ENCODE measurements around the gene CFAP221.

CFAP221 gene

DNA sequence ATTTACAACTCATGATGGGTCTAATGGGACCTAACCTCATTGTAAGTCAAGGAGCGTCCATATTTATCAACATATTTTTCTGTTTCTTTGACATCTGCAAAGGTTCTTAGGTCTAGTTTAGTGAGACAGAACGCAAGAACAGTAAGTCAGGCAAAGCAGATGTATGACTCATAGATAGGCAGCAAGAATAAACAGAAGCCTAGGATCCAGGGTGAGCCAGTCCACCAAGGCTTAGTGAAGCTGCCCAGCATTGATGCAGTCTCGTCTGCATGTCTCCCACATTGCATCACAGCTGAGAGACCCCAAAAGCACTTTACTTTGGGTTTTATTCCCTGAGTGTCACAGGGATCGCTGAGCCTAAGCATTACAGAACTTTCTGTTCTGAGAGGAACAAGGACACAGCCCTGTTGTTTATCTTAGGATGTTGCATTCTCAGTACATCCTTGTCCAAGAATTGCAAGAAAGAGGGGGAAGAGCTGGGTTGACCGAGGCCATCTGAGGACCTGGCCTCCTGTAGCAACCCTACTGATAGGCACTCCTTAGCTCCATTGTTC is 105.2 kb downstream of the CFAP221 start:
- no peak overlapping the region for H3K4me3 ChIP-seq (ENCODE audit: low read depth, low read length)
- TF ChIP-seq CTCF (conservative IDR thresholded peaks at IDR 0.05; ENCODE audit: low read depth, low read length) = no peak
- peak; percentile 75 for DNase-seq (ENCODE audit: low read depth)

- TF ChIP-seq CTCF (conservative IDR thresholded peaks at IDR 0.05; ENCODE audit: low read depth, low read length) = no peak
- DNase-seq (ENCODE audit: low read depth) = peak; percentile 64
- H3K4me3 ChIP-seq (ENCODE audit: low read depth, low read length) = no peak overlapping the region
Measured at GRCh38 chr2:119650206-119650605, 106.0 kb downstream of the CFAP221 start.

DNA sequence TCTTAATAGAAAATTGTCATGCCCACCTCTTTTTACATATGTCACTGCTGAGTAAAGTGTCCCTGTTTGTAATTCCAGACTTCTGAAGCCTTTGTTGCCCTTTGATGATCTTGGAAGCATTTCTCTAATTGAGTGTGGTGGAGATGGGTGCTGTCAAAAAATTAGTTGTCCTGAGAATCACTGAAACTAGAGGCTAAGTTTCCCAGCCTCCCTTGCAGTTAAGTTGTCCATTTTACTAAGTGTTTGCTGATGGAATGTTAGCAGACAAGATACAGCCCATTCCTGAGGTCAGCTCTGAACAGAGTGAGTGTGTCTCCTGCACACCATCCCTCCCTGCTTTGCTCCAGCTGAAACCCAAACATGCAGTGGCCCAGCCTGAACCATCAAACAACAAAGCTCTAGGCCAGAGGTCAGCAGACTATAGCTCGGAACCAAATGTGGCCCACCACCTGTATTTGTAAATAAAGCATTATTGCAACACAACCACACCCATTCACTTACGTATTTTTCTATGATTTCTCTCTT is 106.7 kb downstream of the CFAP221 start:
- no peak for TF ChIP-seq CTCF (conservative IDR thresholded peaks at IDR 0.05; ENCODE audit: low read depth, low read length)
- DNase-seq (ENCODE audit: low read depth) = peak; percentile 31
- no peak overlapping the region for H3K4me3 ChIP-seq (ENCODE audit: low read depth, low read length)

DNA sequence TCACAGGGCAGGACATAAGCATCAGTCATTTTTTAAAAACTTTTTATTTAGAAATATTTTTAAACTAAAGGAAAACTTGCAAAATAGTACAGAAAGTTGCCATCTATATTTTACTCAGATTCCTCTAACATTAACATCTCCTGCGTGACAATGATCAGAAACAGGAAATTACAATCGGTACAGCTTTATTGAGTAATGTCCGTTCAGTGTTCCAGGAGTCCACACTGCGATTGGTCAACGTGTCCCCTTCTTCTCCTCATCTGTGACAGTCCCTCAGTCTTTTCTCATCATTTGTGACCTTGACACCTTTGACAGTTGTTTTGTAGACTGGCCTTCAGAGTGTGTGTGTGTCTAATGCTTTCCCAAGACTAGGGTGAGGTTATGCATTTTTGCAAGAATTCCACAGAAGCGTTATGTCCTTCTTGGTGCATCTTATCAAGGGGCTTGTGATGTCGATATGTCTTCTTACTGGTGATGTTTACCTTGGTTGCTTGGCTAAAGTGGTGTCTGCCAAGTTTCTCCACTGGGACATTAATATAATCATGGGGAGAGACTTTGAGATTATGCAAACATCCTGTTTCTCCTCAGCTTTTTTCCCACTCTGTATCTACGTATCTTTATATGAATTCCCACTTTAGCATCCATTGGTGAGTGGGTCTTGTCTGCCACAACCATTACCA is 113.4 kb downstream of the CFAP221 start:
- TF ChIP-seq CTCF (conservative IDR thresholded peaks at IDR 0.05; ENCODE audit: low read depth, low read length) = no peak
- H3K4me3 ChIP-seq (ENCODE audit: low read depth, low read length) = no peak overlapping the region
- DNase-seq (ENCODE audit: low read depth) = peak; percentile 36

DNA sequence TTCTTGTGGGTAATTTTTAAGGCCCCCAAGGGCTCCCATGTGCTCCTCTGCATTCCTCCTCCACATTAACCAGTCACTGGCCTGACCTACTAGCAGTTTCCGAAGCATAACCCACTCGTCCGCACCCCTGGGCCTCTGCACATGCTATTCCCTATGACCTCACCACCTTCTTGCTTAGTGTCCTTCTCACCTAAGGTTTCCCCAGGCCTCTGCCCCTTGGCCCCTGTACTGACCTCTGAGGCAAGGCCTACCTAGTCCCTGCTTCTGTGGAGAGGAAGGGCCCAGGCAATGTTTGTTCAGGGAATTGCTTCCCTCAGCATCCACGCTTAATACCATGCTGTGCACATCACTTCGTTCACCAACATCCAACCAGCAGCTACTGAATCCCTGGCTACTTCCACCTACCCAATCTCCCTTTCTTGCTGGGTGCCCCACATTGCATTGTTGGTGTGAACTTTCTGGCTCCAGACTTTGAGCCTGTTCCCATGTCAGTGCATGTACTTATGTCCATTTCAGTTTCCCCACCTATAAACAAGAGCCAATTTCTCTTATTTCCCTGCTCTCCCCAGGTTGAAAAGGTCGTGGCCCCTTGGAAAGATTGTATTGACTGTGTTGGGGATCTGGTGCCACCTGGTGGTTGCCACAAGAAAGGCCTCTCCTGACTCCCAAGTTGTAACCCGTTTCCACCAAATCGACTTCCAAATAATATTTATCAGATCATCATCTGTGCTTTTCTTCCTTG is 115.5 kb downstream of the CFAP221 start:
- TF ChIP-seq CTCF (conservative IDR thresholded peaks at IDR 0.05; ENCODE audit: low read depth, low read length) = peak; percentile 96
- no peak overlapping the region for H3K4me3 ChIP-seq (ENCODE audit: low read depth, low read length)
- DNase-seq (ENCODE audit: low read depth) = peak; percentile 66

DNA sequence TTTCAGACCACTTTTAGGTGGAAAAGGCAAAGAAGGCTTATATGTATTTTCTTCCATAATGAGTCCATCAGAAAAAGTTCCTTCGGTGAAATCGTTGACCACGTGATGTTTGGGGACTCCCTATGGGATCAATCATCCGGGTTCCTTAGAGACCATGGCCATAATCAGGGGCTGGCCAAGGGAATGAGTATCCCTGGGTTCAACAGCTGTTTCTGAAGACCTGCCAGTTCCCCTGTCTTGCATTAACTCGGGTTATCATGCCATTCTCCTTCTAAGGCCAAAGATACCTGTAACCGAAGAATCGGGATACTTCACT is 116.1 kb downstream of the CFAP221 start:
- TF ChIP-seq CTCF (conservative IDR thresholded peaks at IDR 0.05; ENCODE audit: low read depth, low read length) = no peak
- DNase-seq (ENCODE audit: low read depth) = no peak
- no peak overlapping the region for H3K4me3 ChIP-seq (ENCODE audit: low read depth, low read length)
